Measurements from ENCODE around the gene DNM1L.

DNM1L gene

GRCh38 chr12:32679091-32679919, at the start of gene DNM1L:
DNM1L (plus strand) TSS chr12:32679301; CDS start chr12:32679364, 63 bp downstream.
- DNase-seq, result peak; percentile 81

DNA sequence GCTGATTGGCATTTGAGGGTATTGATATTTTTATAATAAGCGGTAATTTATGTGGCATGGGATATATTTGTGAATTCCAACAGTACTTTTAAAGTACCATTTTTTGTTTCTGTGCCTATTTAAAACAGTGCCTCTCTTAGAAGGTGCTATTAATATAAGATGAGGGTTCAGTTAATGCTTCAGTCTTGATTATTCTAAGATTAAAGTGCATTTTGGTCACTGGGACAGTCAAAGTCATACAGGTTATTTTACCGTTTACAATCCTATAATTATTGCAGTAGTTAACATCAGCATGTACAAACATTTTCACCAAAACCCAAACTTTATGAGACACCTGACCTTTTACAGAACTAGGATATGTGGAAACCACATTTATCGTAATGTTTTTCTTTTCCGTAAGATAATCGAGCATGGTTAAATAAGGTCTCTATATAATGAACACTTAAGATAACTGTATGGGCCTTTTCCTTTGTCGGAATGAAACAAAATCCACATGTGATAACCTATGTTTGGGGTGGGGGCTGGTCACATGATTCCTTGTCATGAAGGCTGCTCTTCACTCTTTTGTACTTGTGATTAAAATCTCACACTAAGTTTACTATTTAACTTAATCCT, 37.7 kb upstream of the DNM1L start:
- no peak for DNase-seq

GRCh38 chr12:32644431-32644830, 34.7 kb upstream of the DNM1L start:
- no peak for DNase-seq

DNA sequence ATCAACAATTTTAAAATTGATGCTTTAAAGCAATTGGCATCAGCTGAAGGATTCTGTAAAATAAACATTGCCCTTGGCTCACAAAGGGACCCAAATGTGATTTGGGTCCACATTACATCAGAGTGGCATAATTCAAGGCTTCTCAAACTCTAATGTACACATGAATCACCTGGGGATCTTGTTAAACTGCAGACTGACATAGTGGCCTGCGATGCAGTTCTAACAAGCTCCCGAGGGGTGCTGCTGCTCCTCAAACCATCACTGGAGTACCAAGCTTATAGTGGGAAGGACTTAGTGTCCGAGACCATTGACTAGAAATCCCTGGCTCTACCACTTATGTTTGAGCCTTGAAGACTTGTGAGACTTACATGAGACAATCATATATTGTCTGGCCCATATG, 31.8 kb upstream of the DNM1L start:
- no peak for DNase-seq

- no peak for DNase-seq
These were observed 28.6 kb upstream of the DNM1L start for GRCh38 chr12:32650508-32650907.

- no peak for DNase-seq
These were observed 27.7 kb upstream of the DNM1L start for GRCh38 chr12:32651151-32651955.

DNA sequence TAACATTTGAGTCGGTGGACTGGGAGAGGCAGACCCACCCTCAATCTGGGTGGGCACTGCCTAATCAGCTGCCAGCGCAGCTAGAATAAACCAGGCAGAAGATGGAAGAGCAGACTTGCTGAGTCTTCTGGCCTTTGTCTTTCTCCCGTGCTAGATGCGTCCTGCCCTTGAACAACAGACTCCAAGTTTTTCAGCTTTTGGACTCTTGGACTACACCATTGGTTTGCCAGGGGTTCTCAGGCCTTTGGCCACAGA, 27.2 kb upstream of the DNM1L start:
- no peak for DNase-seq

DNA sequence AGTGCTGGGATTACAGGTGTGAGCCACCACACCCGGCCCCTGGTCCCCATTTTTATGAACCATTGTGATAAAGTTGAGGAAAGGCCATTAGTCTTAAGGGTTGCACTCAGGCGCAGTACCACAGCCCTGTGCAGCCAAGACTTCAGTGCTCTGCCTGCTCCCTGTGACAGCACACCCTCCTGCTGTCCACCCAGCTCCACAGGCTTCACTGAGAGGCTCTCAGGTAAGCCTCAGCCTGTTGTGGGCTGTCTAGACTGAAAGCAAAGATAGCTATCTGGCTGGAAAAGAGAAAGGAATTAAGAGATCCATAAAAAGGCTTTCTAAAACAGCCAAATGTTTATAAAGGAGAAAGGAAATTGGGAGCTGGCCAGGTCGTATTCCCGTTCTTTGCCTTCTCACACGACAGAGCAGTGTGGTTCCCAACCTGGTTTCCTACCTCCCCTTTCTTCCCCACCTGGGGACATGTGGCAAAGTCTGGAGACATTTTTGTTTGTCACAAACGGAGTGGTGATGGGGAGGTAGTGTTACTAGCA, 19.1 kb upstream of the DNM1L start:
- no peak for DNase-seq

DNA sequence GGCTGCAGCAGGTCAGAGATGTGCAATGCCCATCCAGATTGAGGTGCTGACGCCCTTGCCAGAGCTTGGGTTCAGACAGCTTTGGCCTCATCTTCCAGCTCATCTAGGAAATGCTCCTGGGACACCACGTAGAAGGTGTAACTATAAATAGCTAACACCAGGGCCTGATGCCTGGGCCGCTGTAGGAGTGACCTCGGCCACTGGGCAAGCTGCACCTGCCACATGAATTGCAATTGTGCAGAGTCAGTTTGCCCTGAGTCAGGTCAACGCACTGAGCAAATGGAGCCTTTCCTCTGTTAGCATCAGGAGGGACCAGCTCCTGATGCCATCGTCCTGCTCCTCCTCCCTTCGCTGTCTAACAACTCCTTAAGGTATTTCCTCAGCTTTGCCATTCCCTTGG, 17.4 kb upstream of the DNM1L start:
- DNase-seq, result no peak

DNA sequence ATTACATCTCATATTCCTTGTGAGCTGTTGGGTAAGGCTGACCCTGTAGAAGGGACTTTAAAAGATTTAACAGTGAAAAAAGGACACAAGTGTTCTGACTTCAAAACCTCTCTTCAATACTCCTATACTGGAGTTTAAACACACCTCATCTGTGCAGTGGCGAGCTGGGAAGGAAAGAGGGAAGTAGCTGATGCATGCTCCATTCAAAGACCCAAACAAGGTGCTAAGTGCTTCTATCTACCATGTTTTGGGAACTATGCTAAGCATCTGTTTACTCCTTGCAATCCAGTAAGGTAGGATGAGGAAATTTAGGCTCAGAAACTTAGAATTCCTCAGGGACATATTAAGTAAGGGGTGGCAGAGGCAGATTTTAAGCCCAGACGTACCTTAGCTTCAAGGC, 16.4 kb upstream of the DNM1L start:
- no peak for DNase-seq

DNA sequence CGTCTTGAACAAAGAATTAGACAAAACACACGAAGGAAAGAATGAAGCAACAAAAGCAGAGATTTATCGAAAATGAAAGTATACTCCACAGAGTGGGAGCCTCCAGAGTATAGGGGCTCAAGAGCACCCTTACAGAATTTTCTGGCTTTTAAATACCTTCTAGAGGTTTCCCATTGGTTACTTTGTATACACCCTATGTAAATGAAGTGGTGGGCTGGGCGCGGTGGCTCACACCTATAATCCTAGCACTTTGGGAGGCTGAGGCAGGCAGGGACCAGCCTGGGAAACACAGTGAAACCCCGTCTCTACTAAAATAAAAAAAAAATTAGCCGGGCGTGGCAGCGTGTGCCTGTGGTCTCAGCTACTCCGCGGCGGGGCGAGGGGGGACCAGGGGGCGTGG, 13.1 kb upstream of the DNM1L start:
- no peak for DNase-seq

DNA sequence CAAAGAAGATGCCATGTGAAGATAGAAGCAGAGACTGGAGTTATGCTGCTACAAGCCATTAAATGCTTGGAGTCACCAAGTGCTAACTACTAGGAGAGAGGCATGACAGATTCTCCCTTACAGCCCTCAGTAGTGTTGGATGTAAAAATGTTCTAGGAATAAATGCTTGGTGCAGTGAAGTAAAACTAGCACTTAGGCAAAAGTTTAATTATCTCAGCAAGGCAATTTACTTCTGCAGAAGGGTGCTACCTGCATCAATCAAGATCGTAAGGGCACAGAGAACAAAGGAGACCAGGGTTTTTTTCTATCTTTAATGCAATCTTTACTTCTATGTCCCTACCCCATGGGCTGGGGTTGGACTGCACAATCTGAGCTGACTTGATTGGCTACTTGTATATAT, 9.5 kb upstream of the DNM1L start:
- no peak for DNase-seq

DNA sequence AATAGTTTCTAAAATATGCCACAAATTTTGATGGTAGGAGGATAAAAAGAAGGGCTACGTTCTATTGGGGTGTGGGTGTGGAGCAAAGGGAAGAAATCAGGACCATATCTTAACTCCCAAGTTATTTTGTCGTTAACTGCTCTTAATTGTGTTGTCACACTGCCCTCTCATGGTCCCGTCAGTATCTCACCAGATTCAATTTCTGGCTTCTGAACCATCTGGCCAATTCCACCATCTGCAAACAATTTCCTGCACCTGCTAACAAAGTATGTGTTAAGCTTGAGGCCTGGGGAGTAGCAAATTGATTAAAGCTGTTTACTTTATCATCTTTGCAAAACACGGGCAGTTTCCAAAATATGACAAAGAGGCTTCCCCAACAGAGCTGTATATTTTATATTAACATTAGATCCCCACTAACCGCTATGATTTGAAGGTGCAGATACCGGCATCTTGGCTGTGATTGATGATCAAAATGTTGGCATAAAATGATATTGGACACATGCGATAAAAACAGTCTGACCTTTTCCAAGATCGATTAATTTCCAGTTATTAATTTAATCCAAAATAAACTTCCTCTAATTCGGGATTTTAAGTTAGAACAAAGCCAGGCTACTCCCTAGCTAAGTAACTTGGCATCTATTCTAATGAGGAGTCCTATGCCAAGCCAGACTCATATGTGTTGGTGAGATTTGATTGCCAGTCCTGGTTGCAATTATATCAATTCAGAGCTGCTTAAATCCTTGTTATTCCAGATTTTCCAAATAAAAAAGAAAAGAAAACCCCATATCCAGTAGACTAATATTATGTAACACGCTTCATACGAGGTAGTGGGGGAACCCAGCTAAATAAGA, 6.9 kb upstream of the DNM1L start:
- DNase-seq, result peak; percentile 62

GRCh38 chr12:32679920-32680237, 778 bp downstream of the DNM1L start:
- no peak for DNase-seq

GRCh38 chr12:32680787-32681186, 1.7 kb downstream of the DNM1L start:
- DNase-seq, result no peak

DNA sequence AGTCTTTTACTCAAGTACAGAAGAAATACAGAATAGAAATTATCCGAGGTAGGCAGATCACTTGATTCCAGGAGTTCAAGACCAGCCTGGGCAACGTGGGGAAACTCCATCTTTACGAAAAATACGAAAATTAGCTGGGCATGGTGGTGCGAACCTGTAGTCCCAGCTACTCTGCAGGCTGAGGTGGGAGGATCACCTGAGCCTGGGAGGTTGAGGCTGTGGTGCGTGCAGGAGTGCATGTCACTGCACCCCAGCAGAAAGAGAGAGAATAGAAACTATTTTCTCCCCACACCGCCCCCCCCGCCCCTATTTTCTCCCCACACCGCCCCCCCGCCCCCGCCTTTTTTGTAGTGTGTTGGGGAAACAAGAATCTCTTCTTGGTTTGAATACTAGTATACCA, 2.2 kb downstream of the DNM1L start:
- no peak for DNase-seq

DNA sequence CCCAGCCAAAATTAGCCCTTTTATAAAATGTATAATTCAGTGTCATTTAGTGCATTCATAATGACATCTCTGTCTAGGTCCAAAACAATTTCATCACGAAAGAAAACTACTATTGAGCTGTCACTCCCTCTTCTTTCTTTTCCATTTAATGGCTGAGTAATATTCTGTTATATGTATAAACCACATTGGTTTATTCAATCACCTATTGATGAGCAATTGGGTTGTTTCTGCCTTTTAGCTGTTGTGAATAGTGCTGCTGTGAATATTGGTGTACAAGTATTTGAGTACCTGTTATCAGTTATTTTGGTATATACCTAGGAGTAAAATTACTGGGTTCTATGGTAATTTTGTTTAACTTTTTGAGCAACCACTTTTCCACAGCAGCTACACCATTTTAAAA, 7.2 kb downstream of the DNM1L start:
- DNase-seq, result no peak

DNA sequence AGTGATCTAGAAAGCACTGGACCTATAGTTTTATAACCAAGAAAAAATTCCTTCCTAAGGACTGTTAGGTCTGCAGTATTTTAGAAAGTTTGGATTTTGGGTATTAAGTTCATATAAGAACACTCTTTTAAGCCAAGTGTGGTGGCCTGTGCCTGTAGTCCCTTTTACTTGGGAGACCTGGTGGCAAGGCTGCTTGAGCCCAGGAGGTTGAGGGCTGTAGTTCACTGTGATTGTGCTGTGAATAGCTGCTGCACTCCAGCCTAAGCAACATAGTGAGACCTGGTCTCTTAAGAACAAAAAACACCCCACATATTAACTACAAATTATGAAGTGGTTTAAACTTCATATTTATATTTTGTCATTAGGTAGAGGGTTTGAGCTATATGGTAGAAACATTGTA, 9.7 kb downstream of the DNM1L start:
- DNase-seq, result no peak

DNA sequence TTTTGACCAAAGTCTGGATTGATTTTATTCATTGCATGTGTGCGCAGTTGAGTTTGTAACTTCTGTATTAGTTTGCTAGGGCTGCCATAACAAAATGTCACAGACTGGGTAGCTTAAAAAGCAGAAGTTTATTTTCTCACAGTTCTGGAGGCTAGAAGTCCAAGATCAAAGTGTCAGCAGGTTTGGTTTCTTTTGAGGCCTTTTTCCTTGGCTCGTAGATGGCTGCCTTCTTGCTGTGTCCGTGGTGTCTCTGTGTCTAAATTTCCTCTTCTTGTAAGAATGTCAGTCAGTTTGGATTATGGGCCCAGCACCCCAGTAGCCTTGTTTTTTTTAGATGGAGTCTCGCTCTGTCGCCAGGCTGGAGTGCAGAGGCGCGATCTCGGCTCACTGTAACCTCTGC, 11.8 kb downstream of the DNM1L start:
- DNase-seq, result no peak

DNA sequence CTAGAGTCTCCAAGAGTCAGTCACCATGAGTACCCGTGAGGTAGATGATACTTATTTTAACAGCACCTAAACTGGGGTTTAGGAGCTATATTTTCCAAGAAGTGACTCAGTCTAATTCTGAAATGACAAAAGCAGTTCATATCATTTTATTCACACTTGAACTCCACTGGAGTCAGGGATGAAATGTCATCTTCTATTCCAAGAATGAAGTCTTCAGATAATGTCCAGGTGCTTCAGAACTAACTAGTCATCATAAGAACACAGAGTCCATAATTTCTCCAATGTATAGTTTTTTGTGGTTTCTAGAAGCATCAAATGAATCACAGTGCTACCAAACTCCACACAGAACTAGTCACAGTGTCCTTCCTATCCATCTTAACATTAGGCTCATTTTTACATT, 13.3 kb downstream of the DNM1L start:
- no peak for DNase-seq

- DNase-seq, result no peak
These were observed 13.9 kb downstream of the DNM1L start for GRCh38 chr12:32693036-32693435.

DNA sequence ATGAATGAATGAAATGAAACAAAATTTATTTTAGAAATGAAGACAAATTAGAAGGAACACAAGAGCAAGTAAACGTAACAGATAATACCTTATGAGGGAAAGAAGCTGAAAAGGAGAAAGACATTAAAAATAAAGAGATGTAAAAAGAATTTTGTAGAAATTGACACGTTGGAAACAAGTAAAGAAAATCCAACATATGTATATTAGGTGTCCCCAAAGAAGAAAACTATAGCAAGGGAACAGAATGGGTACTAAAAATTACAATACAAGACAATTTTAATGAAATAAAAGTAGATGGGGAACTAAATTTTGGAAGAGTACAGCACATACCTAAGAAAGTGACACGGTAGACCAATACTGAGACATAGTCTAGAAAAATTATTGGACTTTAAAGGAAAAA, 16.7 kb downstream of the DNM1L start:
- no peak for DNase-seq

DNA sequence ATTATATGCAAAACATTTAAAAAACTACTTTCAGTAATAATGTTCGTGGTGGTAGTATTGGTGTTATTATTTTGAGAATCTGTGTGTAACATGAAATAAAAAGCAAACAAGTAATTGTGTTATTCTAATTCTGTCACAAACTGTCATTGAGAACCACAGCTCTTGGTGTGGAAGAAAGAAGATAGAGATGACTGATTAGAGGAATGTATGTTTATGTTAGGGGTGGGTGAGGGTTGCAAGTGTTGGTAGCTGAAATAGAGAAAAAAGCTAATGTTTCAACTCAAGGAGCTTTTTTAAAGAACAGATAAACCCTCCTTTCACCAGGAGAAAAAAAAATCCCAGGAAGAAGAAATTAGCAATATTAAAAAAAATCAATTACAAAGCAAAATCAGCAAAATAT, 18.3 kb downstream of the DNM1L start:
- DNase-seq, result no peak
